AG04449 (cell line): ENCODE measurements around the gene STYXL2.

ENCODE experiments used
- CTCF ChIA-PET: fragments of 350-600 bp; formaldehyde crosslinking; extraction: SDS; loops from one replicate; lab custom pipeline; 2021; ENCODE audit warnings: antibody characterized with exemption; lab: Yijun Ruan, JAX
- POLR2A ChIA-PET: fragments of 400-600, 350-600 bp; formaldehyde crosslinking; extraction: SDS; loops from one replicate; lab custom pipeline; 2020; ENCODE audit warnings: antibody characterized with exemption, inconsistent platforms; lab: Yijun Ruan, JAX
- DNase-seq: peaks from one replicate; pipeline ENCODE4 v3.0.0-alpha.2; 2010; ENCODE audit warnings: low read depth, low spot score
- H3K4me3 ChIP-seq: 2 replicates; pipeline ENCODE4 v1.5.1; 2011; ENCODE audit warnings: low read depth, mild to moderate bottlenecking, control low read depth, low read length
- TF ChIP-seq, protein P1 (sequence below): IDR thresholded peaks from one replicate; pipeline ENCODE4 v1.5.1; 2011; ENCODE audit warnings: mild to moderate bottlenecking, moderate library complexity, low read length, control low read depth, inconsistent platforms; ENCODE audit not compliant: insufficient read depth; ENCODE audit errors: missing control alignments

The STYXL2 gene

DNA sequence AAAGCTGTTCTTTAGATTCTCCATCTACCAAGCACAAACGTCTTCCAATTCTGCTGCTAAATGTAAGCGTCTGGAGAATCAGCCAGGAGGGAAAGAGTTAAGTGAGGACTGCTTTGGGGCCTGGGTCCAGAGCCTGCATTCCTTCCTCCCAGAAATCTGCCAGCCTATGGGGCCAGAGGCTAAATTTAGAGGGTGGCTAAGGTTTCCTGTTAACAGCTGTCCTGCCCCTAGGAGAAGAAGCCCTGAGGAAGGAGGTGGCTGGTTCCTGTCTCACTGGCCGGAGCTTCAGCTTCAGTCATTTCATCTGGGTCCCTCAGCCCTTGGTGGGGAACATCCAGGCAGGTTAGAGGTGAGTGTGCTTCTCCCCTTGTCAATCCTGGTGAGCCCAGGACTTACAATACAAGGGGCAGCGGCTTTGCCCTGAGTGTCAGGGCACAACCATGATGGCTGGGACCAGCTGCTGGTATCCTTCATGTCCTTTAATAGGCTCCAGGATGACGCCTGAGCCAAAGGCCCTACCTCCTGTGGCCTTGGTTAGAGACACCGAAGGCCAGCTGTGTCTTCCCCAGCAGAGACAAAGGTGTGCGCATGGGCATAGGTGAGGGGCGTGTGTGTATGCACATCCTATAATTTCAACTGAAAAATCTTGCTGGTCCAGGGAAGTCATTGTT is at the start of gene STYXL2:
Gene STYXL2 (plus strand): TSS at position 230 of the 671 bp plus-strand sequence. CDS start 775 bp downstream, outside the sequence.
- ChIA-PET POLR2A (no interaction called here), CTCF (interaction anchor here (2.0 kb wide), 1 partner anchor 35 kb away, joined by 10 read pairs; no protein-coding TSS in a partner anchor)
- no peak for DNase-seq
- H3K4me3 ChIP-seq = no peak within 1 kb of the TSS
- TF ChIP-seq, protein P1, sequence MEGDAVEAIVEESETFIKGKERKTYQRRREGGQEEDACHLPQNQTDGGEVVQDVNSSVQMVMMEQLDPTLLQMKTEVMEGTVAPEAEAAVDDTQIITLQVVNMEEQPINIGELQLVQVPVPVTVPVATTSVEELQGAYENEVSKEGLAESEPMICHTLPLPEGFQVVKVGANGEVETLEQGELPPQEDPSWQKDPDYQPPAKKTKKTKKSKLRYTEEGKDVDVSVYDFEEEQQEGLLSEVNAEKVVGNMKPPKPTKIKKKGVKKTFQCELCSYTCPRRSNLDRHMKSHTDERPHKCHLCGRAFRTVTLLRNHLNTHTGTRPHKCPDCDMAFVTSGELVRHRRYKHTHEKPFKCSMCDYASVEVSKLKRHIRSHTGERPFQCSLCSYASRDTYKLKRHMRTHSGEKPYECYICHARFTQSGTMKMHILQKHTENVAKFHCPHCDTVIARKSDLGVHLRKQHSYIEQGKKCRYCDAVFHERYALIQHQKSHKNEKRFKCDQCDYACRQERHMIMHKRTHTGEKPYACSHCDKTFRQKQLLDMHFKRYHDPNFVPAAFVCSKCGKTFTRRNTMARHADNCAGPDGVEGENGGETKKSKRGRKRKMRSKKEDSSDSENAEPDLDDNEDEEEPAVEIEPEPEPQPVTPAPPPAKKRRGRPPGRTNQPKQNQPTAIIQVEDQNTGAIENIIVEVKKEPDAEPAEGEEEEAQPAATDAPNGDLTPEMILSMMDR = no peak

DNA sequence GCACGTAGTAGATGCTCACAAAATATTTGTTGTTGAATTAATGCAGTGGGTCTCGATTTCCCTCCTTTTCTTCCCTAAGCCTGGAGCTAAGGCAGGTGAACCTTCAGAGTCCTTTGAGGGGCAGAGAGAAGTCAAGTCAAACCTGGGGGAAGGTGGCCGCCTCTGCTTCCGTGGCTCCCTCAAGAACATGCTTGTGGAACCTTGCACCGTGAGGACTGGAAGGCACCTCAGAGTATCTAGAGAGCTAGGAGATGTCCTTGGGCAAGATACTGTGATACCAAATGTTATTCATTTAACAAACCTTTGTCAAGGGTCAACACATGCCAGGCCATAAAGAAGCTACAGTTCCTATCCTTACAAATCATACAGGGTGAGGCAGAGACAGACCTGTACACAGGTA is 42.0 kb upstream of the STYXL2 start:
- TF ChIP-seq, protein P1 = no peak
- ChIA-PET POLR2A (no interaction called here), CTCF (interaction anchor here (0.9 to 13.3 kb wide), 2 partner anchors 142 to 459 kb away, joined by 3 to 380 read pairs; no protein-coding TSS in a partner anchor)
- DNase-seq = no peak
- no peak overlapping the region for H3K4me3 ChIP-seq

DNA sequence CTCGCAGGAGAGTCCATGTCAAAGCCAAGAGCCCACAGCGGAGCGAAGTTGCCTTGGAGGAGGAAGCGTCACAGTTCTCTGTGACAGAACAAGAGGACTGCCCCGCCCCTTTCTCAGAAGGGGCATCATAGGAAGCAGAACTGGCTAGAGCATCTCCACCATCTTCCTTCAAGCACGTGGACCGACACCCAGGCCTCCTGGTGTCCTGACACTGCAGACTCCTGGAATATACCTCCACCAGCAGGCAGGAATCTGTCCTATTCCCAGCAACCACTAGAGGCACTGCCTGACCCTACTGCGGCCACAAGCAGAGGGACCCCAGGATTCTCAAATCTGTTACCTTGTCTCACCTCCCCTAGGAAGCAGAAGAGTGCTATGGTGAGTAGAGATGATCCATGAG is 41.5 kb upstream of the STYXL2 start:
- TF ChIP-seq, protein P1 = peak; percentile 45
- H3K4me3 ChIP-seq = no peak overlapping the region
- POLR2A ChIA-PET = no interaction called here
- no peak for DNase-seq
- CTCF ChIA-PET = interaction anchor here (0.8 to 13.3 kb wide), 3 partner anchors 21 to 142 kb away, joined by 3 to 380 read pairs (median 3); no protein-coding TSS in a partner anchor

DNA sequence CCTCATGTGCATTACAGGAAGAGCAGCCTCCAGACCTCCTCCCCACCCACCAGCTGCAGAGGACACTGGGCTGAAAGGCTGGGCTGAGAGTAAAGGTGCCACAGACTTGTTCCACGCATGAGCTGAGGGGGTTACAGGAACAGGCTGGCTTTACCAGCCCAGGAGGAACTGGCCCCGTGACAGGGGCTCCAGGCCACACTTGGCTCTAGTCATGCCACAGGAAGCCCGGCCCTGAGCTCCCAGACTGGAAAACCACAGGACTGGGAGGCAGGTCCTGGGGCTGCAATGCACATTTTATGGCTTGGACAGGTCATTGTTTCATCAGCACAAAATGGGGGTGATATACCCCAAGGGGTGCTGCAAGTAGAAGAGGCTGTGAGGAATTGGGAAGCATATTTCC is 39.3 kb upstream of the STYXL2 start:
- POLR2A ChIA-PET = no interaction called here

DNA sequence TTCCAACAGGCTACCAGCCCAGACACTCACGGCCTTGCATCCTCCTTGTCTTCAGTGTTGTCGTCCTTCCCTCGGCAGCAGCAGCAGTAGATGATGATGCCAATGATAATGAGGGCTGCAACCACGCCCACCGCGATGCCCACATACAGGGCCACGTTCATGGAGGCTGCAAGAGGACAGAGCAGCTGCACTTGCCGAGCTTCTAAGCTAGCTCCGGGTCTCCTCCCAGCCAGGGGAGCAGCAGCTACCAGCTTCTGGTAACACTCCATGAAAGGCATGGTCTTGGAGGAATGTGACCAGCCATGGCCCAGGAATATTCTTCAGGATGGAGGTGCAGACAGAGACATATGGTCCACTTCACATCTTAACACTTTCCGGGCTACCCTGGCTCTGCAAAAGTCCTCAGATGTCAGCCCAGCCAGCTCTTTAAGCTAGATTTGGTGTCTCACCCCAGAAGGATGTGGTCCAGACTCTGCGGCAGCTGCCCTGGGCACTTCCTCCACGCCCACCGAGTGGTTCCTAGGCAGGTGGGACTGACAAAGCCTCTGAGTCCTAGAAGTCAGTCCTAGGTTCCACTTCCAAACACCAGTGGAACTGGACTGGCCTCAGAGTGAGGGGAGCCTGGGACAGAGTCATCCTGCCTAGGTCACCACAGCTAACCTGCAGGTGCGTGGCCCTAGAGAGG is 38.8 kb upstream of the STYXL2 start:
- no peak for DNase-seq
- ChIA-PET POLR2A (no interaction called here), CTCF (interaction anchor here (13.3 kb wide), 1 partner anchor 145 kb away, joined by 380 read pairs; no protein-coding TSS in a partner anchor)
- TF ChIP-seq, protein P1 = no peak
- H3K4me3 ChIP-seq = no peak overlapping the region

More for the DNA sequence above, 39.3 kb upstream of the STYXL2 start:
- TF ChIP-seq, protein P1 = no peak
- H3K4me3 ChIP-seq = no peak overlapping the region
- CTCF ChIA-PET = interaction anchor here (13.3 kb wide), 1 partner anchor 144 kb away, joined by 380 read pairs; no protein-coding TSS in a partner anchor
- no peak for DNase-seq
